Trophoblast cell (in vitro differentiated cells and primary cell): ENCODE data around the gene APOL4.
"Not testable (repeated sequence)": the region's sequence is repeated elsewhere in the genome, so short reads cannot be mapped to it uniquely, and the experiment has no call there.

Source experiments
- DNase-seq, 2 donors: peaks; one replicate each; pipeline ENCODE4 v3.0.0-alpha.2; 2016
- H2AFZ ChIP-seq: 2 replicates; pipeline ENCODE4 v1.6.1; 2013; ENCODE audit warnings: low read length, moderate library complexity, mild to moderate bottlenecking; ENCODE audit not compliant: insufficient read depth, poor library complexity
- H2AK5ac ChIP-seq: 2 replicates; pipeline ENCODE4 v1.6.1; 2013; ENCODE audit warnings: mild to moderate bottlenecking, low read length
- H2BK120ac ChIP-seq: 2 replicates; pipeline ENCODE4 v1.6.1; 2013; ENCODE audit warnings: low read length, mild to moderate bottlenecking, moderate library complexity; ENCODE audit not compliant: insufficient read depth, poor library complexity
- H2BK12ac ChIP-seq: 2 replicates; pipeline ENCODE4 v1.6.1; 2013; ENCODE audit warnings: mild to moderate bottlenecking, low read length, moderate library complexity
- H2BK5ac ChIP-seq: 2 replicates; pipeline ENCODE4 v1.6.1; 2013; ENCODE audit warnings: low read length, low read depth, moderate library complexity, mild to moderate bottlenecking; ENCODE audit not compliant: poor library complexity
- H3K14ac ChIP-seq: 2 replicates; pipeline ENCODE4 v1.6.1; 2013; ENCODE audit warnings: mild to moderate bottlenecking, low read length
- H3K18ac ChIP-seq: 2 replicates; pipeline ENCODE4 v1.6.1; 2013; ENCODE audit warnings: mild to moderate bottlenecking, low read length
- H3K23ac ChIP-seq: 2 replicates; pipeline ENCODE4 v1.6.1; 2013; ENCODE audit warnings: low read length
- H3K27ac ChIP-seq: 2 replicates; pipeline ENCODE4 v1.5.1; 2013; ENCODE audit warnings: low read depth, mild to moderate bottlenecking, inconsistent platforms, low read length, moderate library complexity
- H3K27me3 ChIP-seq: 2 replicates; pipeline ENCODE4 v1.6.1; 2013; ENCODE audit warnings: inconsistent platforms, mild to moderate bottlenecking, low read length, moderate library complexity; ENCODE audit not compliant: insufficient read depth
- H3K36me3 ChIP-seq, 2 experiments: 1 replicate in 1 of 2; 2 replicates in 1 of 2; pipeline ENCODE4 v1.6.1; 2013; ENCODE audit warnings: low read length in 2 of 2, mild to moderate bottlenecking in 2 of 2, moderate library complexity in 1 of 2; ENCODE audit not compliant: insufficient read depth in 2 of 2, control insufficient read depth in 1 of 2
- H3K4ac ChIP-seq: 2 replicates; pipeline ENCODE4 v1.6.1; 2013; ENCODE audit warnings: low read depth, mild to moderate bottlenecking, low read length, moderate library complexity
- H3K4me1 ChIP-seq, 2 experiments: 1 replicate in 1 of 2; 2 replicates in 1 of 2; pipeline ENCODE4 v1.6.1; 2013; ENCODE audit warnings: low read length in 2 of 2, mild to moderate bottlenecking in 2 of 2, moderate library complexity in 1 of 2; ENCODE audit not compliant: insufficient read depth in 2 of 2, control insufficient read depth in 1 of 2
- H3K4me2 ChIP-seq: 2 replicates; pipeline ENCODE4 v1.6.1; 2013; ENCODE audit warnings: inconsistent platforms, mild to moderate bottlenecking, low read length, moderate library complexity
- H3K4me3 ChIP-seq: 2 replicates; pipeline ENCODE4 v1.5.1; 2013; ENCODE audit warnings: mild to moderate bottlenecking, low read depth, low read length, inconsistent platforms
- H3K79me1 ChIP-seq: one replicate; pipeline ENCODE4 v1.6.1; 2013; ENCODE audit warnings: low read length
- H3K79me2 ChIP-seq: 2 replicates; pipeline ENCODE4 v1.6.1; 2013; ENCODE audit warnings: low read length, mild to moderate bottlenecking; ENCODE audit not compliant: control insufficient read depth, insufficient read depth, poor library complexity
- H3K9ac ChIP-seq: 2 replicates; pipeline ENCODE4 v1.6.1; 2013; ENCODE audit warnings: mild to moderate bottlenecking, low read length
- H3K9me3 ChIP-seq: 2 replicates; pipeline ENCODE4 v1.6.1; 2013; ENCODE audit warnings: low read depth, mild to moderate bottlenecking, control low read depth, inconsistent platforms, low read length; ENCODE audit not compliant: insufficient read depth
- H4K12ac ChIP-seq: 2 replicates; pipeline ENCODE4 v1.6.1; 2013; ENCODE audit warnings: low read depth, mild to moderate bottlenecking, low read length, moderate library complexity
- H4K8ac ChIP-seq: 2 replicates; pipeline ENCODE4 v1.6.1; 2013; ENCODE audit warnings: low read depth, mild to moderate bottlenecking, low read length, moderate library complexity
- H4K91ac ChIP-seq: one replicate; pipeline ENCODE4 v1.6.1; 2013; ENCODE audit warnings: low read depth, mild to moderate bottlenecking, low read length, moderate library complexity
- WGBS: extraction: QIAGEN DNeasy Blood & Tissue Kit; methylation state at CpG from one replicate; pipeline ENCODE4 v1.1.7; 2013; ENCODE audit warnings: missing lambda C conversion rate; ENCODE audit not compliant: insufficient read length, insufficient coverage; ENCODE audit errors: extremely low coverage; 5-methylcytosine and 5-hydroxymethylcytosine counted together

Gene APOL4

GRCh38 chr22:36154423-36154945 is 47.1 kb downstream of the APOL4 start:
- no peak overlapping the region for H3K14ac ChIP-seq
- no peak overlapping the region for H3K9ac ChIP-seq
- H3K9me3 ChIP-seq: no peaks in the 10 kb centered on the region
- no peak overlapping the region for H4K8ac ChIP-seq
- H2BK5ac ChIP-seq: no peak overlapping the region
- H3K4me3 ChIP-seq: no peak overlapping the region
- no peak overlapping the region for H2AK5ac ChIP-seq
- no peak overlapping the region for H2BK120ac ChIP-seq
- no peak overlapping the region for H3K18ac ChIP-seq
- H3K23ac ChIP-seq: no peak overlapping the region
- H3K36me3 ChIP-seq: no peaks in the 10 kb centered on the region
- H4K12ac ChIP-seq: no peak overlapping the region
- no peaks in the 10 kb centered on the region for H3K27me3 ChIP-seq
- H3K79me1 ChIP-seq: no peaks in the 10 kb centered on the region
- H3K4me2 ChIP-seq: no peak overlapping the region
- DNase-seq: no peak
- peaks cover 4% of the 10 kb centered on the region in 2 experiments for H3K4me1 ChIP-seq
- no peak overlapping the region for H2AFZ ChIP-seq
- H3K4ac ChIP-seq: no peak overlapping the region
- H3K27ac ChIP-seq: no peak overlapping the region
- H2BK12ac ChIP-seq: no peak overlapping the region
- H3K79me2 ChIP-seq: no peaks in the 10 kb centered on the region
- WGBS: no CpG with 5 or more reads among the region's 3 CpGs
- no peak overlapping the region for H4K91ac ChIP-seq

- H2AFZ ChIP-seq: no peak overlapping the region
- no peak for DNase-seq
- no peaks in the 10 kb centered on the region for H3K79me1 ChIP-seq
- H4K12ac ChIP-seq: no peak overlapping the region
- H3K4me1 ChIP-seq: peaks cover 4% of the 10 kb centered on the region in 2 experiments
- H3K36me3 ChIP-seq: no peaks in the 10 kb centered on the region
- no peak overlapping the region for H3K4me2 ChIP-seq
- no peaks in the 10 kb centered on the region for H3K27me3 ChIP-seq
- H2BK5ac ChIP-seq: no peak overlapping the region
- H3K4ac ChIP-seq: no peak overlapping the region
- no peak overlapping the region for H4K8ac ChIP-seq
- H2BK120ac ChIP-seq: no peak overlapping the region
- no peaks in the 10 kb centered on the region for H3K79me2 ChIP-seq
- H3K14ac ChIP-seq: no peak overlapping the region
- no peak overlapping the region for H2AK5ac ChIP-seq
- H3K18ac ChIP-seq: no peak overlapping the region
- H4K91ac ChIP-seq: no peak overlapping the region
- no peaks in the 10 kb centered on the region for H3K9me3 ChIP-seq
- no peak overlapping the region for H2BK12ac ChIP-seq
- H3K27ac ChIP-seq: no peak overlapping the region
- no CpG with 5 or more reads among the region's 12 CpGs for WGBS
- H3K23ac ChIP-seq: no peak overlapping the region
- H3K9ac ChIP-seq: no peak overlapping the region
- H3K4me3 ChIP-seq: no peak overlapping the region
Observed at GRCh38 chr22:36153501-36154422, 47.8 kb downstream of the APOL4 start.

- H2BK5ac ChIP-seq, H3K79me1 ChIP-seq, H3K36me3 ChIP-seq, H2AK5ac ChIP-seq, H2BK120ac ChIP-seq, H3K79me2 ChIP-seq, H2AFZ ChIP-seq, H3K9ac ChIP-seq, H3K27ac ChIP-seq, H4K91ac ChIP-seq, H4K8ac ChIP-seq, H3K27me3 ChIP-seq, DNase-seq, H3K4me3 ChIP-seq, H3K14ac ChIP-seq, H4K12ac ChIP-seq, H3K4ac ChIP-seq, H3K4me1 ChIP-seq, H3K4me2 ChIP-seq, H3K23ac ChIP-seq, H2BK12ac ChIP-seq, H3K9me3 ChIP-seq, H3K18ac ChIP-seq: not testable (repeated sequence)
- no CpG with 5 or more reads among the region's 4 CpGs for WGBS
Observed at GRCh38 chr22:36152821-36153220, 48.8 kb downstream of the APOL4 start.

- H3K14ac ChIP-seq: no peak overlapping the region
- no peak overlapping the region for H3K18ac ChIP-seq
- H2AK5ac ChIP-seq: no peak overlapping the region
- H2BK5ac ChIP-seq: no peak overlapping the region
- peaks cover 4% of the 10 kb centered on the region in 2 experiments for H3K4me1 ChIP-seq
- H3K79me1 ChIP-seq: no peaks in the 10 kb centered on the region
- no peak overlapping the region for H3K4me2 ChIP-seq
- no peak overlapping the region for H4K91ac ChIP-seq
- no CpG with 5 or more reads among the region's 3 CpGs for WGBS
- H3K79me2 ChIP-seq: no peaks in the 10 kb centered on the region
- no peak overlapping the region for H3K4me3 ChIP-seq
- H3K9ac ChIP-seq: no peak overlapping the region
- no peak overlapping the region for H3K27ac ChIP-seq
- no peak for DNase-seq
- no peaks in the 10 kb centered on the region for H3K27me3 ChIP-seq
- H3K9me3 ChIP-seq: no peaks in the 10 kb centered on the region
- H3K23ac ChIP-seq: no peak overlapping the region
- H2BK12ac ChIP-seq: no peak overlapping the region
- H2BK120ac ChIP-seq: no peak overlapping the region
- H3K4ac ChIP-seq: no peak overlapping the region
- no peak overlapping the region for H4K8ac ChIP-seq
- H3K36me3 ChIP-seq: no peaks in the 10 kb centered on the region
- H4K12ac ChIP-seq: no peak overlapping the region
- no peak overlapping the region for H2AFZ ChIP-seq
Observed at GRCh38 chr22:36152088-36152487, 49.5 kb downstream of the APOL4 start.
